LNCAP (cell line): ENCODE measurements around the gene TMEM270.

Source experiments
- CTCF ChIP-seq: fragments of 450-650 bp; IDR thresholded peaks from 2 replicates; pipeline ENCODE4 v1.5.1; 2017; ENCODE audit warnings: mild to moderate bottlenecking

TMEM270 gene

GRCh38 chr7:73847941-73848723 lies 12.8 kb upstream of the TMEM270 start:
- TF ChIP-seq CTCF = no peak

DNA sequence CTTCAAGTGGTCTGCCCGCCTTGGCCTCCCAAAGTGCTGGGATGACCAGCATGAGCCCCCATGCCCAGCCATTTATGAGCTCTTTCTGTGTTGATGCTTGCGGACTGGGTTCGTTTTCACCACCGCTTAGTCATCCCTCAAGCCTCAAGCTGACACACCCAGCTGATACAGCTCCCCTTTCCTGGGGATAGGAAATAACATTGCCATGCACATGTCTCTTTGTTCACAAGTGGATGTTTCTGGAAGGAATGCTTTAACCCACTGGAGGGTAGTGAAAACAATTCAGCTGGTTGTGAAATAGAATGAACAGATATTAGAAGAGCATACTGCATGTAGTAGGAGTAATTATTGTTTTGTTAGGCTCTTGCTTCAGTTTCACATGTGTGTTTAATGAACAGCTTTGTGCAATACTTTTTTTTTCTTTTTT lies 10.2 kb upstream of the TMEM270 start:
- no peak for TF ChIP-seq CTCF

GRCh38 chr7:73851410-73852338 lies 9.3 kb upstream of the TMEM270 start:
- no peak for TF ChIP-seq CTCF

- TF ChIP-seq CTCF = no peak
Observed at GRCh38 chr7:73852500-73852899, 8.5 kb upstream of the TMEM270 start.

DNA sequence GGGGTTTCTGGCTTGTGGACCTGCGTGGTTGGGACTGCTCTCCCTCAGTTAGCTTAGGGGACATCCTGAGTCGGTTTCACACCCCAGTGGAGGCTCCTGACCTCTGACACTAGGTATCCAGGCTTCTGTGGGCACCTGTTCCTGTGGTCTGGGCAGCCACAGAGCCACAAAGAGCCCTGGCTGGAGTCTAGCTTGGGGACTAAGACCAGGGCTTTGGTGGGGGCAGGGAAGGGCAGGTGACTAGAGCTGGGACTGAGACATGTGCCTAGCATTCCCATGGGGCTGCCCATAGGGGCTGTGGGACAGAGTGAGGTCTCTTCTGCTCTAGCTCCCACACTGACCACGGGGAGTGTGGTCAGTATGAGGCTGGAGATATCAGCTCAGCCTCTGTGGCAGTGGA lies 4.0 kb upstream of the TMEM270 start:
- TF ChIP-seq CTCF = no peak

GRCh38 chr7:73858807-73859206 lies 2.2 kb upstream of the TMEM270 start:
- TF ChIP-seq CTCF = no peak

DNA sequence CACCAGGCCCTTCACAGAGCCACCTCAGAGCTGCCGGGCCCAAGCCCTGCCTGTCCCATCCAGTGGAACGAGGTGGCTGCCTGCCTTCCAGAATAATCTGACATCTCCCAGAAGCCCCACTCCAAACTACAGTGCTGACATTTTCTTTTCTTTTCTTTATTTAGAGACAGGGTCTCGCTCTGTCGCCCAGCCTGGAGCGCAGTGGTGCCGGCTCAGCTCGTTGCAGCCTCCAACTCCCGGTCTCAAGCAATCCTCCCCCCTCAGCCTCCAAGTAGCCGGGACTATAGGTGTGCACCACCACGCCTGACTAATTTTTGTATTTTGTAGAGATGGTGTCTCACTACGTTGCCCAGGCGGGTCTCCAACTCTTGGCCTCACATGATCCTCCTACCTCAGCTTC lies 346 bp downstream of the TMEM270 start:
- no peak for TF ChIP-seq CTCF
